ENCODE data around the gene LPIN3.

LPIN3 gene

GRCh38 chr20:41350408-41350962, 9.9 kb downstream of the LPIN3 start:
- no peak for DNase-seq

GRCh38 chr20:41352106-41352505, 11.5 kb downstream of the LPIN3 start:
- DNase-seq = no peak

GRCh38 chr20:41352666-41353065, 12.0 kb downstream of the LPIN3 start:
- no peak for DNase-seq

DNA sequence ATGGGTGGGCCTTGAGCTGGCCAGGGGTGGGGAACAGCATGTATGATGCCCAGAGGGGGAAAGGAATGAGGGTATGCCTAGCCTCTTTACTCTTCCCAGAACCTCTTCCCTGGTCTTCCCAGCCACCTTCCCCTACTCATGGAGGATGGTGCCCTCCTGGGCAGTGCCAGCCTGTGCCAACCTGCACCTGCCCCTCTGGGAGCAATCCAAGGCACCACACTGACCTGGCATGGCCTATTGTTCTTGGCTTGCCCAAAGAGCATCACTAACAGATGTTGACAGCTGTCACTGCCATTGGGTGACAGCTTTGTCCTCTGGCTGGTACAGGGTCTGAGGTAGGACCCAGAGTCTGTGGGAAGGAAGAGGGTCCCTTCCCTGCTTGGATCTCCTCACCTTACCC, 12.9 kb downstream of the LPIN3 start:
- DNase-seq = no peak

- no peak for DNase-seq
Observed at GRCh38 chr20:41355192-41355591, 14.6 kb downstream of the LPIN3 start.

GRCh38 chr20:41355598-41356203, 15.1 kb downstream of the LPIN3 start:
- DNase-seq = no peak

DNA sequence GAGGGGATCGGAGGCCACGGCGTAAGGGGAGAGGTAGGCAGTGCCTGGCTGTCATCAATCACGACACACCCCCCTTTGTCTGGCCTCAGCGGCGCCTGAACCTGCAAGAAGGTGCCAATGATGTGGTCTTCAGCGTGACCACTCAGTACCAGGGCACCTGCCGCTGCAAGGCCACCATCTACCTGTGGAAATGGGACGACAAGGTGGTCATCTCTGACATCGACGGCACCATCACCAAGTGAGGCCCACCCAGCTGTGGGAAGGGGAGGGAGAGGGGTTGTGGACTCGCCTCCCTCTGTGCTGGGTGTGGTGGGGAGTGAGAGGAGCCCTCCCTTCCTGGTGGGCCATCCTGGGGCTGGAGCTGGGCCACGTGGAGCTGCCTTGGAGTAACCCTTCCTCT, 16.3 kb downstream of the LPIN3 start:
- no peak for DNase-seq

GRCh38 chr20:41357424-41358163, 17.0 kb downstream of the LPIN3 start:
- DNase-seq = no peak

DNA sequence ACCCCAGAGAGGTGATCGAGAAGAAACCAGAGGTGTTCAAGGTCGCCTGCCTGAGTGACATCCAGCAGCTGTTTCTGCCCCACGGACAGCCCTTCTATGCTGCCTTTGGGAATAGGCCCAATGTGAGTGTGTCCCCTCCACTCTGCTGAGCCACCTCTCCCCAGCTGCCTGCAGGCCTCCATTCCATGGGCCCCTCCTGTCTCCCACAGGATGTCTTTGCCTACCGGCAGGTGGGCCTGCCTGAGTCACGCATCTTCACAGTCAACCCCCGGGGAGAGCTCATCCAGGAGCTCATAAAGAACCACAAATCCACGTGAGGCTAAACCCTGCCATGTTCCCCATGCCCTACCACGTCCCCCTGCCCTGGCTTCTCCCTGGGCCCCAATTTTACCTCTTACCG, 17.6 kb downstream of the LPIN3 start:
- no peak for DNase-seq

GRCh38 chr20:41358717-41359116, 18.1 kb downstream of the LPIN3 start:
- no peak for DNase-seq

GRCh38 chr20:41359541-41360011, 19.0 kb downstream of the LPIN3 start:
- DNase-seq = no peak

DNA sequence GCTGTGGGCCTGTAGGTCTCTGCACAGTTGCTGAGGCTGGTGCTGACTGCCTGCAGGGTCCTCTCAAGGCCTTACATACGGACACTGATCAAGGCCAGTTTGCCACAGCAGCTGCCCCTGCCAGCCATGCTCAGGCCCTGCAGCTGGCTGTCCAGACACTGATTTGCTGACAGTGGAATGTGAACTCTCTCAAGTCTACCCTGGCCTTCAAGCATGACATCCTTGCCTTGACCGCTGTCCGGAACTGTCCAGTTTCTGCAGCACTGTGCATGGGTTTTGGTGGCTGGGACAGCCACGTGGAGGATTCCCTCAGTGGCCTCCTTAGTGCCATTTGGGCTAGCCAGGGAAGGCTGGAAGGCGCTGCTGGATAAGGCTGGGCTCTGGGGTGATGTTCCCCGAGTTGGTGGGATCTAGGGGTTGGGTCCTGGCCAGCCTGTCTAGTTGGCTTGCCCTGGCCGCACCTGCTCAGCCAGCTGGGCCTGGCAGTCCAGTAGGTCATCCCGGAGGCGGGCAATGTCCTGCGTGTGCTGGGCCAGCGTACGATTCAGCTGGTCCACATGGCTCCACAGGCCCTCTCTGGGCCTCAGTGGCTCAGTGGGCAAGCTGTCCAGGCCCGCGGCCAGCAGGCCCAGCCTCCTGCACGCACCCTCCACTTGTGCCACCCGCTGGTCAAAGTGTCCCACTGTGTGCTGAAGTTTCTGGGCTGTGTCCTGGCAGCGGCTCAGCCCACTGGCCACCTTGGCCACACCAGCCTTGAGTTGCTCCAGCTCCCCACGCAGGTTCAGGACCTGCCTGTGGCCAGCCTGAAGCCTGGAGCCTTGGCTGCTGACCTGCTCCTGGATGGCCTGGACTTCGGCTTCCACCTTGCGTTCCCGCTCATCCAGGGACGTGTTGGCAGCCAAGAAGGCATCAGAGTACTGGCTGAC, 20.5 kb downstream of the LPIN3 start:
- DNase-seq = no peak

- DNase-seq = no peak
Observed at GRCh38 chr20:41361757-41362747, 21.4 kb downstream of the LPIN3 start.

- no peak for DNase-seq
Observed at GRCh38 chr20:41362748-41363140, 22.1 kb downstream of the LPIN3 start.

GRCh38 chr20:41363601-41364000, 23.0 kb downstream of the LPIN3 start:
- no peak for DNase-seq

DNA sequence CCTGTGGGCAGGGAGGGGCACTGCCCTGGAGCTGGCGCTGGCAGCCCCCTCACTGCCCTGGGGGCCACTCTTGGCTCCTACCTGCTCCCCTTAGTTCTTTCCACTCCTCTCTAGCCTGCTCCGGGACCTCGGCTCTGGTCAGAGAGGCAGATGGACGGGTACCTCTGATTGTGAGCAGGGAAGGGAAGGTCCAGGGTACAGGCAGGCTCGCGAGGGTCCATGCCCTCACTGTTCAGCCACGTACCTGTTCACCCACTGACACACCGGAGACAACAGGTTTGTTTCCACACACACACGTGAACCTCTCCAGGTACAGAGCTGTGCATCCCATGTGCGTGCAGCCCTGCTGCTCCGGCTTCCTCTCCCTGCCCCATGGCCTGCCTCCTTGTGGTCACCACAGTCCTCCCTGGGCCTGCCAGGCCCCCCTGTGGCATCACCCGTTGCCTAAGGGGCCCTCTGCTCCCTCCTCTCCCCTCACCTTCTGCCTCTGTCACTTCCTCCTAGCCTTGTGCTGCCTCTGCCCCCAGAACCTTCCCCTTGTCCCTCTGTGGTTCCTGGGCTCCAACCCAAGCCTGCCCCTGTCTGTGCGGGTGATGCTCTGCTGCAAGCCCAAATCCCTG, 23.7 kb downstream of the LPIN3 start:
- DNase-seq = no peak

- DNase-seq = no peak
Observed at GRCh38 chr20:41364967-41365765, 24.5 kb downstream of the LPIN3 start.

GRCh38 chr20:41365777-41366545, 25.3 kb downstream of the LPIN3 start:
- no peak for DNase-seq

GRCh38 chr20:41366546-41367392, 26.1 kb downstream of the LPIN3 start, which contains the start of gene EMILIN3:
Gene EMILIN3 (minus strand): TSS chr20:41366818. CDS start chr20:41366634, 184 bp downstream.
- no peak for DNase-seq
